GM18870 (cell line): ENCODE data around the gene XPO4.
"Not testable (repeated sequence)": the region's sequence is repeated elsewhere in the genome, so short reads cannot be mapped to it uniquely, and the experiment has no call there.

Experiments used
- ATAC-seq: cut with Tn5 transposase; IDR thresholded peaks from one replicate; pipeline ENCODE4 v1.9.1; 2021; ENCODE audit warnings: moderate library complexity; ENCODE audit not compliant: unreplicated experiment

Gene XPO4

DNA sequence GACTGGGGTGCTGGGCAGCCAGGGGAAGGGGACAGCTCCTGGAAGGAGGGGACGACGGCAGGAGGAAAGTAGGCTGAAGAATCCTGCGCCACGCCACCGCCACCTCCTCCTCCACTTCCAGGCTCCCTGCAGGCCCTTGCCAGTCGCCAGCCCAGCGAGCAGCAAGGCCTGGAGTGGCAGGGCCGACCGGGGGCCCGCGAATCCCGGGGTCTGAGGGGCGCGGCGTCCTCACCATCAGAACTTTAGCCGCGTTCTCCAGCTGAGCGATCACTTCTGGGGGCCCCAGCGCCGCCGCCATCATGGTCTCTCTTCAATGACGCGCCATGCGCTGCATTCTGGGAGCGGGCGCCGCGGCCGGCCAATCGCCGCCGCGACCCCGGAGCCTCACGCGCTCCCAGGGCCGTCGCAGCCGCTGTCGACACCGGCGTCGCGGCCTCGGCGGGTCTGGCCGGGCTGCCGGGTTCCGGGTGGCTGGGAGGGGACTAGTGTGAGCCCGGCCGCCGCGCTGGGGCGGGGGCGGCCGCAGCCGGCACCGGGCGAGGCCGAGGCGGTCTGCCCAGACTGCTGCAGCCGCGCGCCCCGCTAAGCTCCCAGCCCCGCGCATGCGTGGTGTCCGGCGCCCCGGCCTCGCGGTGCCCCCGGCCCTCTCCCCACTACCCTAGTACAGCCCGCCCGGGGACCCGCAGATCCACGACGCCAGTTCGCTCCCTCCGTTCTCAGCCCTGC is at the start of gene XPO4:
XPO4 (minus strand) TSS at position 309 of the 726 bp plus-strand sequence; CDS start at position 301, 8 bp downstream.
- ATAC-seq = peak; percentile 87

DNA sequence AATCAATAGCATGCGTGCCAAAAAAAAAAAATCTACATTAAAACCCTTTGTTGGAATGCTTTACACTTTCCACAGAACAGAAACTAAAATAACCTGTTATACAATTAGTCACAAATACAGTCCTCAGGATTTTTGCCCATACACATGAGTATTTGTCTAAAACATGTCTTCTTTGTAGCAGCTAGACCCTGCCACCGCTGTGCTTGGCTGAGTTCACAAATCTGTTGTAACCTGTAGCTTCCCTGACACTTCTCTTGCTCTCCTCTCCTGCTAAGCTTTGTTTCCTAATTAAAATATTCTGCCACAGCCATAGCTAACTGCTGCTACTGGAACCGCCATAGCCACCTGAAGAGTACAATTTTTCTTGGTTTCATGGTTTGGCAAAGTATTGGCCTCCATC is 45.5 kb upstream of the XPO4 start:
- not testable (repeated sequence) for ATAC-seq

DNA sequence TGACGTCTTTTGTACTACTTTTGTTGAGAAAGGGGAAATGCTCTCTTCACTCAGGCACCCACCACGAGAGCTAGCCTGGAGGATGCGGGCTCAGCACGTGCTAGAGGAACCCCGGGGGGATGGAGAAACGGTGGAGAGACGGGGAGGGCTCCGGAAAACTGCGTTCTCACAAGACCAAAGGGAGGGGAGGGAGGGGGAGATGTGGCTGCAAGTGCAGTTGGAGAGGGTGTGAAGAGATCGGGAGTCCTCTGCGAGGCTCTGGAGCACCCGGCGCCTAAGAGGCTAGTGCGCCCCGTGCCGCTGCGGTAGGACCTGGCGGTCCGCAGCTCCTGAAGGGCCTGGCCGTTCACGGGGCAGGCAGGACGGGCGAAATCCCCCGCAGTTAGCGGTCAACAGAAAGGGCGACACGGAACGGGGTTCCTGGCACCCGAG is 43.4 kb upstream of the XPO4 start:
- no peak for ATAC-seq

DNA sequence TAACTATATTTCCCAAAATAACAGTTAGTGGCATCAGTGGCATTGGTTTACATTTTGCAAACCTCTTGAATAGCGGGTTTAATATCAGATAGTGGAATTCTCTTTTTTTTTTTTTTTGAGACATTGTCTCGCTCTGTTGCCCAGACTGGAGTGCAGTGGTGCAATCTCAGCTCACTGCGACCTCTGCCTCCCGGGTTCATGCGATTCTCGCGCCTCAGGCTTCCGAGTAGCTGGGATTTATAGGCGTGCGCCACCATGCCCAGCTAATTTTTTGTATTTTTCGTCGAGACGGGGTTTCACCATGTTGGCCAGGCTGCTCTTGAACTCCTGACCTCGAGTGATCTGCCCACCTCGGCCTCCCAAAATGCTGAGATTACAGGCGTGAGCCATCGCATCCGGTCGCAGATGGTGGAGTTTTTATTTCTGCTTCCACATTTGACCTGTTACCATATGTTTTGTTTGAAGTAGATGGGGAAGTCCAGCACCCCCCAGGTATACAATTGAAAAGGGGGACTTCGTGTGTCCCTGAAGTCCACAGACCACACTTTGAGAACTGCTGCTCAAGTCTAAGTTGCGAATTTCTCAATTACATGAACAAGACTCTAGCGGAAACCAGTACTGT is 40.5 kb upstream of the XPO4 start:
- ATAC-seq = no peak

DNA sequence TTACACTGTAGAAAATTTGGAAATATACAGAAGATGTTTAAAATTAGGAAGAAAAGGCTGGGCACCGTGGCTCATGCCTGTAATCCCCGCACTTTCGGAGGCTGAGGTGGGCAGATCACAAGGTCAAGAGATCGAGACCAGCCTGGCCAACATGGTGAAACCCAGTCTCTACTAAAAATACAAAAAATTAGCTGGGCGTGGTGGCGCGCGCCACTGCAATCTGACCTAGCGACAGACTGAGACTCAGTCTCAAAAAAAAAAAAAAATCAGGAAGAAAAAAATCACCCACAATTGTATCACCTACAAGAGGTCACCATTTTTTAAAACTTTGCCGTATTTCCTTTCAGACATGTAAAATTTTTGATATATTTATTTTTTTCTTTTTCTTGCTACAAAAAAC is 38.0 kb upstream of the XPO4 start:
- not testable (repeated sequence) for ATAC-seq

DNA sequence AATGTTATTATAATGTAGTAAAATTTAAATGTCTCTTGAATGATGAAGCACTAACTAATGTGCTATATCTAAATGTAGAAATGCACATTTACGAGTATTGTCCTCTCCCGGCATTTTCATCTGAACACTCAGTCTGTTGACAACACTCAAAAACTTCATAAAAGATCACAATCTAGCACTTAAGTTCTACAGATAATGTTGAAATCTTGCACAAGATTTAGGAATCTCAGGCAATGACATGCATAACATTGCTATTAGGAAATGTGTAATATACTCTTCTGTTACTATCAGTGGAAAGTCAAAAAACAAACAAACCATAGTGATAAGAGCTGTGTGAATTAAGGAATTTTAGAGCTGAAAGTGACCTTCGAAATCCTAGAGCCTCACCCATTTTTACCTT is 37.5 kb upstream of the XPO4 start:
- ATAC-seq = no peak

DNA sequence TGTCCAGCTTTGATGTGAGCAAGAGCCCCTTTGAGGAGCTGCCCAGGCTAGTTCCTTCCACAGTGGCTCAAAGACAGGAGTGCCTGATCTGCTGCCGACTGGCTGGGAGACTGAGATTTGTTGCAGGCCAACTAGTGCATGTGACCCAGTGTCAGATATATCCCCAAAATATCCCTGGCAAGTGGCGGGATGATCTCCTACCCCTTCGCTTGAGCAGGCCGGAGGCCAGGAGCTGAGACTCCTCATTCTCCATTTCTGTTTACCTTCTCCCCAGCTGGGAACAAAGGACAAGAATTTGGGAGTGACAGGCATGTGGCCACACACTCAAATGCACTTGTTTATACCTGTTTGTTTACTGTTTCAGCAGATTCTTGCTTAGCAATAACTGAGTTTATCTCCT is 37.1 kb upstream of the XPO4 start:
- no peak for ATAC-seq

DNA sequence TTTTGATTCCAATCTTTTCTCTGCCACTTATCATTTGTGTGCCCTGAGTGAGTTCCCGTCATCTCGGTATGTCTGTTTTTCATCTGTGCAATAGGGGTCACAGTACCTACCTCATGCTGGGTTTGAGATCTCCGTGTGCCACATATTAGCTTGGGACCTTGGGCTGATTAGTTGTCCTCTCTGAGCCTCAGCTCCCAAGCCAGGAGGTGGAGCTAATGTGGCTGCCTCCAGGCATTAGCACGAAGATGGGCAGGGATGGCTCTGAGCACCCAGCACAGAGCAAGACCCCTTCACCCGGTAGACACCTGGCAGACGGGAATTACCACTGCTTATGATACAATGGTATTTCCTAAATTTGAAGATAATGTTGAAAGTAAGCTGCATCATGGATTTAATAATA is 35.8 kb upstream of the XPO4 start:
- ATAC-seq = no peak

DNA sequence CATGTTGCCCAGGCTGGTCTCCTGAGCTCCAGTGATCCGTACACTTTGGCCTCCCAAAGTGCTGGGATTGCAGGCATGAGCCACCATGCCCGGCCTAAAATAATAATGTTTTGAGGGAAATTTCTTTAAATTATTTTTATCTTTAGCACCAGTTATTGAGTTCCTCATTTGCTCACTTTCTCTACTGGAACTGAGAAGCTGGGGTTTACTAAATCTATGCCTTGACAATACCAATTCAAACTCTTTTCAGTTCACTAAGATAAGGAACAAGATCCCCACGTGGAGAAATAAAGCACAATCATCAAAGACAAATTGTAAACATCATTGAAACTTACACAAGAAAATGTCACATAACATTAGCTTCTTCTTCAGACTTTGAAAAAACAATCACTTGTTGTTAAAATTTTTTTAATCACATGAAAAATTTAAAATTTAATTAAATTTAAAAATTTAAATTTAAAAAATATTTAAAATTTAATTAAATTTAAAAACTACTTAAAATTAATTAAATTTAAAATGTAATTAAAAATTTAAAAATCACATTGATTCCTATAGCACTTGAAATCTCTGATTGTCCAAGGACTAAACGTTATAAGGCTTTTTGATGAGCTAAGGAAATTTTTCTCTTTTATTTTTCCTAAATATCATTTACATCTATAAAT is 25.2 kb upstream of the XPO4 start:
- no peak for ATAC-seq

DNA sequence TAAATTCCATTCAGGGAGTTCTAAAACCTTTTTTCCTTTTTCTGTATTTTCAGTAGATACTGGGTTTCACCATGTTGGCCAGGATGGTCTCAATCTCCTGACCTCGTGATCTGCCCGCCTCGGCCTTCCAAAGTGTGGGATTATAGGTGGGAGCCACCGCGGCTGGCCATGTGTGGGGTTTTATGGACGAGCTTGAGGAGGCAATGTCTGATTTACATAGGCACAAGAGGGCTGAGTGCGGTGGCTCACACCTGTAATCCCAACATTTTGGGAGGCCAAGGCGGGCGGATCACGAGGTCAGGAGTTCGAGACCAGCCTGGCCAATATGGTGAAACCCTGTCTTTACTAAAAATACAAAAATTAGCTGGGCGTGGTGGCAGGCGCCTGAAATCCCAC is 22.8 kb upstream of the XPO4 start:
- ATAC-seq = not testable (repeated sequence)

DNA sequence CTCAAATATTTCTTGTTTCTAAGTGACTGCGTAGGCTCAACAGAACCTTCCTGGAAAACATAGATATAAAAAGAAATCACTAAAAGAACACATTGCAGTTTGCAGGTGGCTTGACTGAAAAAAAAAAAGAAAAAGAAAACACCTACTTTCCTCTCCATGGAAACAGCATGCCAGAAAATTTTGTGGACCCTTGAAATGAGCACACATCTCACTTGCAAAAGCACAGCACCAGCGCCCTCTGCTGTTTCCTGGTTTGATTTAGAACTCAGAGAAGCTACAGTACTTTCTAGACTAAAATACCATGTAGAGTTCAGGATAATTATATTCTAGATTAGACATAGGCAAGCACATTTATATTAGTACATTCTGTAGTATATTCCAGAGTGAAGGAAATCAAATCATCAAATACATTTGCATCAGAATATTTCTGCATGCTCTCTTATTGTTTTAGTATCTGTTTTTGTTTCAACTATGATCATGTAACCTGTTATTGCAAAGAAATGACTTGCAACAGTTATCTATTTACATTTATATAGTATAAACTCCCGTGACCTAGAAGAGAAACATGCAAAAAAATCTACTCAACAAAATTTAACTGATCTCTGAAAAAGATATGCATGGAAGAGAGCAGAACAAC is 22.3 kb upstream of the XPO4 start:
- ATAC-seq = no peak

DNA sequence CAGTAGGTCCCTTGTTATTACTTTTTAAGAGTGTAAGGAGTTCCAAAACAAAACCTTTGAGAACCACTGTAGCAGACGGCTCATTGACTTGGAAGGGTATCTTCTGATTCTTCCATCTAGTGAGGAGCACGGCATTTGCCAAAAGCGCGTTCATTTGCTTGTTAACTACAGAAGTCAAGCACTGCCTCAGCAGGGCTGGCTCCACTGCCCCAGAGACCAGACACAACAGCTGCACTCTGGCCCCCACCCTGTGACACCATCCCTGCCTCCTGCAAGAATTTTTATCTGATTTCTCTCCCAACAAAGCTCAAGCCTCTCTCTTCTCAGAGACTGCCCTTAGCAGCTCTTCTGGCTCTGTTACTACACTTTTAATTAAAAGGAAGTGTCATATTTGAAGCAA is 20.7 kb upstream of the XPO4 start:
- no peak for ATAC-seq

DNA sequence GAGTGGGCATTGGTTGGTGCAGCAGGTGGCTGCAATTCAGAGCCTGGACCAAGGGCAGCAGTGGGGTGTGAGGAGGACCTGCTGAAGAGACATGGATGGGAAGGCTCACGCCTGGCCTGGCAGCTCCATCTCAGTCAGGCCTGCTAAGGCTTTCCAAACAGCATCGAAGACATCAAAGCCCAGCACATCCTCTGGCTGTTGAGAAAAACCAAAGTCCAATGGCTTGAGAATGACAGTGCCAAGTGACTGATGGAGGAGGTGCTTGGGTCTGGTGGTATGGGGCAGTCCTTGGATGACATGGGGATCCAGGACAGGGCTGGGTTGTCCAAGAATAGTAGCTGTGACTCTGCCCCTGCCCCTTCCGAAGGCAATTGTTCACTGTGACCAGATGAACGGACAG is 19.0 kb upstream of the XPO4 start:
- ATAC-seq = no peak

DNA sequence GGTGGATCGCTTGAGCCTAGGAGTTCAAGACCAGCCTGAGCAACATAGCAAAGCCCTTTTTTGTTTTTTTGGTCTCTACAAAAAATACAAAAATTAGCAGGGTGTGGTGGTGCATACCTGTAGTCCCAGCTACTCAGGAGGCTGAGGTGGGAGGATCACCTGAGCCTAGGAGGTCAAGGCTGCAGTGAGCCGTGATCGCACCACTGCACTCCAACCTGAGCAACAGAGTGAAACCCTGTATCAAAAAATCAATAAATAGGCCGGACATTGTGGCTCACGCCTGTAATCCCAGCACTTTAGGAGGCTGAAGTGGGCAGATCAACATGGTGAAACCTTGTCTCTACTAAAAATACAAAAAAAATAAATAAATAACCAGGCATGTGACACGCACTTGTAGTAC is 13.1 kb upstream of the XPO4 start:
- not testable (repeated sequence) for ATAC-seq

DNA sequence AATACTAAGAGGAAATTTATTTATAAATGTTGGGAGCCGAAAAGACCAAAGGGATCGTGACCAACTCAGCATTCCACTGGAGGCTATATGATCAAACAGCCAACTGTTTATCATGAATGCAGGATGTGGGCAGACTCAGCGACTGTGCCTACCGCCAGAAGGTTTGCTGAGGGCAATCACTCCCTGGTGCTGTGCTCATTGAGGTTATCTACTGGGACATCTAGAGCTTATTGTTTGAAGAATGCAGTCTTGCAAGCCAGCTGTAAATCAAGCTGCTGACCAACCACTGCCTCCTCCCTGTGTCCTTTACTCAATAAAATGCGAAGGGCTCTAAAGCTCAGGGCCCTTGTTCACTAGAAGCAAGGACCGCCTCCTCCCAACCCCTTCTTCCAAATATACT is 8.5 kb upstream of the XPO4 start:
- no peak for ATAC-seq

DNA sequence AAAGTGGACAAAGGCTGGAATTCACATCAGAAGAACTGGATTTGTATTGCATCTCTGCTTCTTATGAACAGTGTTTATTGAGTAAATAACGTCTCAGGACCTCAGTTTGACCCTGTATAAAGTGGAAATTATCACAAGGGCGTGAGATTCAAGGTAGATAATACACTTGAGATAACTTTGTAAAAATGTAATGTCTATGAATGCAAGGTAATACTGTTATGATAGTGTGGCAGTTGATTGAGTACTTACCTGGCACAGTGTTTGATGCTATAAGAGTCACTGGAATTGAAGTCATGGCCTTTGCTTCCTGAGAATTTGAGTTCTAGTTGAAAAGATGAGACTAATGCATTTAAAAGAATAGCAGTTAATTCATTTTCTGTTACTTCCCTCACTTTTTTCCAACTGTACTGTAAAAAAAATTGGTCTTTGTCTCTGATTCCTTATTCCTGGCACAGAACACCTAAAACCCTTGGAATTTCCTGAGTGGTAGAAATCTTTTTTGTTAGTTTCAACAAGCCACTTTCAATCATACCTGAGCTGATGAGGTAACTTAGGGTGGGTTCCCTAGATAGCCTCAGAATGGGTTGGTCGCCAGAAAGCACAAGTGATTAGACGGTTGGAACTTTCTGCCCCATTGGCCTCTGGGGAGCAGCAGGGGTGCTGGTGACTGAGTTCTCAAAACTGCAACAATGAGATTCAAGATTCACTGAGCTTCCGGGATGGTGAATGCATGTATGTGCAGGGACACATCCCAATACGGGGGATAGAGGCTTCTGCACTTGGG is 6.4 kb upstream of the XPO4 start:
- no peak for ATAC-seq

DNA sequence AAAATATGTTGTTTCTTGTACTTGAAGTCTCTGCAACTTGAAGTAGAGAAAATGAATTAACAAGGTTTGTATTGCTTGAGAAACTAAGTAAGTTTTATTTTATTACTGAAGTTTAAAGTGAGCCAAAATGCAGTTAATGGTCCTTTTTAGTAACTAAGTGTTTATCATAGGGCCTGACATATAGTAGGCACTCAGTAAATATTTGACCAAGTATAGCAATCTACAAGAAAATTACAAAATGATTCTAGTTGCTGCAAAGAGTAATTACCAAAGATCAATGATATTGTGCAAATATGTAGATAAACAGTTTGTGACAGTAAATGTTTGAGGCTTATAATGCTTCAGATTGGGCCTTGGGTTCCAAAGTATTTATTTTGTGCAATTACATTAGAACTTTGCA is 2.4 kb upstream of the XPO4 start:
- no peak for ATAC-seq

DNA sequence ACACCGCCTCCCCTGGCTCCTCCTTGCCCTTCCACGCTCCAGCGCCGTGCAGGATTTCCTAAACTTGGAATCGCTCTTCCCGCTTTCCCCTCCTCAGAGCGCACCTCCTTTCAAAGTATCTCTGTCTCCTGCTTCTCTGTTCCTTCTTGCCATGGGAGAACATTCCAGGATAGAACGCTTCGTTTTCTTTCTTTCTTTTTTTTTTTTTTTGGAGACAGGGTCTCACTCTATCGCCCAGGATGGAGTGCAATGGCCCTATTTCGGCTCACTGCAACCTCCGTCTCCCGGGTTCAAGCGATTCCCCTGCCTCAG is 574 bp upstream of the XPO4 start:
- ATAC-seq = no peak

DNA sequence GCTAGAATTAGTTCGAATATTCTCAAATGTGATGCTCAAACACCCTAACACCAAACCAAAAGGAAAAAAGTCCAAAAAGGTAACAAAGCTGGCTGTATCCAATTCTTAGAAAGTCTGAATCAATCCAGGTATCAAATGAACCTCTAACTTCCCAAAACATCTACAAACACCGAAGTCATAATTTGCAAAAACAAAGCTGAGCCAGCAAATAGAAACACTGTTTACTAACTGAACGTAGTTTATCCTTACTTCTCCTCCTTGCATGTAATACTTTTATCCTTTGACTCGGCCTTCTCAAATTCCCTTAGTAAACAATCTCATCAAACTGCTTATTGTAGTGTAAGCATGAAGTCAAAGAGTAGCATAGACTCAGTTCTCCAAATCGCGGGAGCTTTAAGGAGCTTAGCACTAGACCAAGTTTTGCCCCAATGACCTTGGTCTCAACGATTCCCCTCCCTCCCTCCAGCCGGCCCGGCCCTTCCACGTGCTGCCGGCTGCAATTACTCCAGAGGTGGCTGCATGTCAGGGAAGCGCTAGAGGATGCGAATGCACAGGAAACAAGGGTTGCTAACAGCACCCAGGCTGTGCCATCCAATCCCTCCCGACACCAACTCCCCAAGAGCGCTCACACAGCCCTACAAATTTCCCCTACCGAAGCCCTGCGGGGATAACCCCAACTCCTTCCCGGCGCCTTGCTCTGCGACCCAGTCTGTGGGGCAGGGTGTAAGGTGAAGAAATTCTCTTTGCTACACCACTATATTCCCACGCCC is 693 bp downstream of the XPO4 start:
- ATAC-seq = peak; percentile 34

DNA sequence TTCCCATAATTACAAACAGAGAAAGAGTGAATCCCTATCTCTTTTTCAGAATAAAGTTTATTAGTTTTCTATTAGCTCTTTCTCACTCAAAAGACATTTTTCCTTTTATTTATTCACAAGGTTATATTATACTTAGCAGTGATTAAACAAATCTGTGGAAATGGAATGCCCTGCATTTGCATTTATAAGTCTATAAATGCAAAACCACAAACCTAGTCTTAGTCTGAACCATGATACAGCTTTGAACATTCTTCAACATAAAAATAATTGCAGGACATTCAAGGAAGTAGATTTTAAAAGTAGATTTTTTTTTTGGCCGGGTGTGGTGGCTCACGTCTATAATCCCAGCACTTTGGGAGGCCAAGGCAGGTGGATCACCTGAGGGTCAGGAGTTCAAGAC is 8.3 kb downstream of the XPO4 start:
- ATAC-seq = no peak
